Activated T-helper 1 cell treated with anti-CD3 and anti-CD28 coated beads, Interleukin-12 subunit alpha, Interleukin-12 subunit beta, Interleukin-2, Interleukin-4 antibody, amounts not matched to agents 30 ng/mL and 10 ng/mL and 1 ng/mL, durations not matched to agents 14 hours and 24 hours and 36 hours (primary cell): Measurements from ENCODE around the gene PRRT2. TPM values are rescaled to one million over a fixed set of nuclear protein-coding genes. Genes with fewer than 3 reads are reported as not detected.
A peak's percentile ranks its signal among the peaks of the same experiment; 100 is the strongest.

Experiments
- DNase-seq: peaks from one replicate; pipeline ENCODE4 v3.0.0; 2021; ENCODE audit warnings: low spot score
- H3K27ac Mint-ChIP-seq: one replicate; pipeline ENCODE4 v1.8.0; 2021; ENCODE audit warnings: mild to moderate bottlenecking, mixed read lengths
- H3K27me3 Mint-ChIP-seq: one replicate; pipeline ENCODE4 v1.8.0; 2022; ENCODE audit warnings: mild to moderate bottlenecking, moderate library complexity, mixed read lengths; ENCODE audit not compliant: insufficient read depth
- H3K36me3 Mint-ChIP-seq: one replicate; pipeline ENCODE4 v1.8.0; 2021; ENCODE audit warnings: low read depth, mixed read lengths
- H3K4me1 Mint-ChIP-seq: one replicate; pipeline ENCODE4 v1.8.0; 2021; ENCODE audit warnings: low read depth, mixed read lengths
- H3K4me3 Mint-ChIP-seq: one replicate; pipeline ENCODE4 v1.8.0; 2021; ENCODE audit warnings: mild to moderate bottlenecking, moderate library complexity, mixed read lengths
- H3K9me3 Mint-ChIP-seq: one replicate; pipeline ENCODE4 v1.8.0; 2021; ENCODE audit warnings: mixed read lengths
- intact Hi-C: fragments of 100-400 bp; cut with micrococcal nuclease; formaldehyde crosslinking; loops from one replicate; pipeline ENCODE4 v1.15.1; 2024
- total RNA-seq: library from RNA; stranded (reverse); gene quantifications from 2 replicates; pipeline ENCODE4 v1.2.3, GENCODE V29; 2022

PRRT2 gene
- total RNA-seq, 1 donor from 2014 or later: 1.3 TPM

- H3K27me3 Mint-ChIP-seq: no peaks in the 10 kb centered on the region
- peaks cover 42% of the 10 kb centered on the region for H3K4me1 Mint-ChIP-seq
- peaks cover 29% of the 10 kb centered on the region for H3K36me3 Mint-ChIP-seq
- intact Hi-C loops: loop anchor here (2.0 to 5.0 kb wide), 10 partner anchors 63 to 988 kb away; partner anchors contain the start of genes ALDOA, ATXN2L, C16orf54 and C16orf92
- H3K9me3 Mint-ChIP-seq: no peaks in the 10 kb centered on the region
- DNase-seq: no peak
- peak overlapping the region; percentile 81 for H3K4me3 Mint-ChIP-seq
- H3K27ac Mint-ChIP-seq: peak overlapping the region; percentile 70
These were observed 1.9 kb upstream of the PRRT2 start for GRCh38 chr16:29809850-29810698.

GRCh38 chr16:29810699-29811169 lies 1.3 kb upstream of the PRRT2 start:
- H3K4me1 Mint-ChIP-seq: peaks cover 45% of the 10 kb centered on the region
- no peaks in the 10 kb centered on the region for H3K27me3 Mint-ChIP-seq
- no peaks in the 10 kb centered on the region for H3K9me3 Mint-ChIP-seq
- no peak for DNase-seq
- peaks cover 26% of the 10 kb centered on the region for H3K36me3 Mint-ChIP-seq
- peak overlapping the region; percentile 83 for H3K27ac Mint-ChIP-seq
- intact Hi-C loops: no loop called here
- peak overlapping the region; percentile 81 for H3K4me3 Mint-ChIP-seq

GRCh38 chr16:29811170-29811895 lies 660 bp upstream of the PRRT2 start:
- H3K4me3 Mint-ChIP-seq: peak overlapping the region; percentile 81
- H3K27ac Mint-ChIP-seq: peak overlapping the region; percentile 83
- H3K4me1 Mint-ChIP-seq: peaks cover 46% of the 10 kb centered on the region
- H3K36me3 Mint-ChIP-seq: peaks cover 26% of the 10 kb centered on the region
- no peaks in the 10 kb centered on the region for H3K9me3 Mint-ChIP-seq
- peak; percentile 74 for DNase-seq
- H3K27me3 Mint-ChIP-seq: no peaks in the 10 kb centered on the region
- intact Hi-C loops: no loop called here

- intact Hi-C loops: no loop called here
- Mint-ChIP-seq H3K4me3 (peak overlapping the region; percentile 45), H3K9me3 (no peaks in the 10 kb centered on the region), H3K27me3 (no peaks in the 10 kb centered on the region), H3K27ac (no peak overlapping the region), H3K36me3 (peaks cover 29% of the 10 kb centered on the region), H3K4me1 (peaks cover 48% of the 10 kb centered on the region)
- no peak for DNase-seq
These were observed 1.0 kb downstream of the PRRT2 start for GRCh38 chr16:29812754-29813643.

GRCh38 chr16:29813644-29814562 lies 1.9 kb downstream of the PRRT2 start:
- Mint-ChIP-seq H3K4me1 (peaks cover 46% of the 10 kb centered on the region), H3K4me3 (peak overlapping the region; percentile 48), H3K27ac (peak overlapping the region; percentile 98), H3K9me3 (no peaks in the 10 kb centered on the region), H3K36me3 (peaks cover 27% of the 10 kb centered on the region), H3K27me3 (no peaks in the 10 kb centered on the region)
- DNase-seq: no peak
- intact Hi-C loops: no loop called here

GRCh38 chr16:29814592-29814991 lies 2.6 kb downstream of the PRRT2 start:
- intact Hi-C loops: no loop called here
- peak overlapping the region; percentile 98 for H3K27ac Mint-ChIP-seq
- H3K36me3 Mint-ChIP-seq: peaks cover 29% of the 10 kb centered on the region

GRCh38 chr16:29815032-29815721 lies 3.2 kb downstream of the PRRT2 start:
- no peak for DNase-seq
- Mint-ChIP-seq H3K27ac (peak overlapping the region; percentile 98), H3K36me3 (peaks cover 29% of the 10 kb centered on the region), H3K27me3 (no peaks in the 10 kb centered on the region), H3K9me3 (no peaks in the 10 kb centered on the region), H3K4me3 (peak overlapping the region; percentile 94), H3K4me1 (peaks cover 56% of the 10 kb centered on the region)
- intact Hi-C loops: no loop called here

More at GRCh38 chr16:29814592-29814991, 2.6 kb downstream of the PRRT2 start:
- Mint-ChIP-seq H3K27me3 (no peaks in the 10 kb centered on the region), H3K4me3 (peak overlapping the region; percentile 94), H3K9me3 (no peaks in the 10 kb centered on the region), H3K4me1 (peaks cover 51% of the 10 kb centered on the region)
- DNase-seq: no peak

- Mint-ChIP-seq H3K27ac (peak within 1 kb of the TSS; percentile 98), H3K4me1 (peaks cover 48% of the 10 kb centered on the region), H3K4me3 (peak within 1 kb of the TSS; percentile 94), H3K36me3 (peaks cover 24% of the 10 kb centered on the region), H3K27me3 (no peaks in the 10 kb centered on the region), H3K9me3 (no peaks in the 10 kb centered on the region)
- intact Hi-C loops: loop anchor here (1.0 kb wide), 4 partner anchors 11 to 180 kb away; partner anchors contain the start of genes CDIPT and INO80E
- peak; percentile 99 for DNase-seq
These were observed 4.0 kb downstream of the PRRT2 start, which contains the start of gene PAGR1 for GRCh38 chr16:29815793-29816693. Gene PAGR1 (plus strand): TSS chr16:29816152. CDS start chr16:29816526, 374 bp downstream.

GRCh38 chr16:29816694-29817441 lies 4.9 kb downstream of the PRRT2 start:
- peaks cover 45% of the 10 kb centered on the region for H3K4me1 Mint-ChIP-seq
- peak; percentile 55 for DNase-seq
- intact Hi-C loops: loop anchor here (1.0 kb wide), 4 partner anchors 10 to 179 kb away; partner anchors contain the start of genes CDIPT and INO80E
- H3K27ac Mint-ChIP-seq: peak overlapping the region; percentile 91
- H3K27me3 Mint-ChIP-seq: no peaks in the 10 kb centered on the region
- H3K9me3 Mint-ChIP-seq: no peaks in the 10 kb centered on the region
- H3K36me3 Mint-ChIP-seq: peaks cover 23% of the 10 kb centered on the region
- H3K4me3 Mint-ChIP-seq: peak overlapping the region; percentile 94

GRCh38 chr16:29818082-29818481 lies 6.1 kb downstream of the PRRT2 start:
- peaks cover 23% of the 10 kb centered on the region for H3K36me3 Mint-ChIP-seq
- peak overlapping the region; percentile 41 for H3K27ac Mint-ChIP-seq
- intact Hi-C loops: no loop called here
- H3K4me1 Mint-ChIP-seq: peaks cover 50% of the 10 kb centered on the region
- H3K27me3 Mint-ChIP-seq: no peaks in the 10 kb centered on the region
- H3K9me3 Mint-ChIP-seq: no peaks in the 10 kb centered on the region
- no peak for DNase-seq
- H3K4me3 Mint-ChIP-seq: peak overlapping the region; percentile 99
